ENCODE measurements around the gene AHCYL1.
"Not testable (repeated sequence)": the region's sequence is repeated elsewhere in the genome, so short reads cannot be mapped to it uniquely, and the experiment has no call there.

Gene AHCYL1

DNA sequence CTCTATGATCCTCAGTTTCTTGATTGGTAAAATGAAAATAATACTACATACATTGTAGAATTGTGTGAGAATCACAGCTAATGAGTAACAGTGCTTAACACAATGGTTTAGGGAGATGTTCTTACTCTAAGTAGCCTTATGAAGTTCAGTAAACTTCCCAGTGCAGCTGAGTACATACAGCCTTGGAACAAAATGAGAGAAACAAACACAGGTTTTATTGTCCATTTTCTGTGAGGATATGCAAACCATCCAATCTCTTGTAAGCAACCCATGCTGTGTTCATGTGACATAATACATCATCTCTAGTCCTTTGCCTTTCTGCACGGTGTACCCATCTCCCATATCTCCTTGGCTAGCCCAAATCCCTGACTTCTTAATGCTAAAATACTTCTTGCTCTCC, 35.2 kb downstream of the AHCYL1 start:
- TF ChIP-seq POLR2AphosphoS5 (IDR thresholded peaks at IDR 0.05; ENCODE audit: low read depth) (no peak), SPI1 (IDR thresholded peaks at IDR 0.05; ENCODE audit: borderline replicate concordance, low read depth) (no peak), GABPA (IDR thresholded peaks at IDR 0.05; ENCODE audit: low read depth) (no peak)
- TF ChIP-seq, protein P1, sequence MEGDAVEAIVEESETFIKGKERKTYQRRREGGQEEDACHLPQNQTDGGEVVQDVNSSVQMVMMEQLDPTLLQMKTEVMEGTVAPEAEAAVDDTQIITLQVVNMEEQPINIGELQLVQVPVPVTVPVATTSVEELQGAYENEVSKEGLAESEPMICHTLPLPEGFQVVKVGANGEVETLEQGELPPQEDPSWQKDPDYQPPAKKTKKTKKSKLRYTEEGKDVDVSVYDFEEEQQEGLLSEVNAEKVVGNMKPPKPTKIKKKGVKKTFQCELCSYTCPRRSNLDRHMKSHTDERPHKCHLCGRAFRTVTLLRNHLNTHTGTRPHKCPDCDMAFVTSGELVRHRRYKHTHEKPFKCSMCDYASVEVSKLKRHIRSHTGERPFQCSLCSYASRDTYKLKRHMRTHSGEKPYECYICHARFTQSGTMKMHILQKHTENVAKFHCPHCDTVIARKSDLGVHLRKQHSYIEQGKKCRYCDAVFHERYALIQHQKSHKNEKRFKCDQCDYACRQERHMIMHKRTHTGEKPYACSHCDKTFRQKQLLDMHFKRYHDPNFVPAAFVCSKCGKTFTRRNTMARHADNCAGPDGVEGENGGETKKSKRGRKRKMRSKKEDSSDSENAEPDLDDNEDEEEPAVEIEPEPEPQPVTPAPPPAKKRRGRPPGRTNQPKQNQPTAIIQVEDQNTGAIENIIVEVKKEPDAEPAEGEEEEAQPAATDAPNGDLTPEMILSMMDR (IDR thresholded peaks at IDR 0.05; ENCODE audit: insufficient read depth, low read length) = no peak
- TF ChIP-seq, protein P2, sequence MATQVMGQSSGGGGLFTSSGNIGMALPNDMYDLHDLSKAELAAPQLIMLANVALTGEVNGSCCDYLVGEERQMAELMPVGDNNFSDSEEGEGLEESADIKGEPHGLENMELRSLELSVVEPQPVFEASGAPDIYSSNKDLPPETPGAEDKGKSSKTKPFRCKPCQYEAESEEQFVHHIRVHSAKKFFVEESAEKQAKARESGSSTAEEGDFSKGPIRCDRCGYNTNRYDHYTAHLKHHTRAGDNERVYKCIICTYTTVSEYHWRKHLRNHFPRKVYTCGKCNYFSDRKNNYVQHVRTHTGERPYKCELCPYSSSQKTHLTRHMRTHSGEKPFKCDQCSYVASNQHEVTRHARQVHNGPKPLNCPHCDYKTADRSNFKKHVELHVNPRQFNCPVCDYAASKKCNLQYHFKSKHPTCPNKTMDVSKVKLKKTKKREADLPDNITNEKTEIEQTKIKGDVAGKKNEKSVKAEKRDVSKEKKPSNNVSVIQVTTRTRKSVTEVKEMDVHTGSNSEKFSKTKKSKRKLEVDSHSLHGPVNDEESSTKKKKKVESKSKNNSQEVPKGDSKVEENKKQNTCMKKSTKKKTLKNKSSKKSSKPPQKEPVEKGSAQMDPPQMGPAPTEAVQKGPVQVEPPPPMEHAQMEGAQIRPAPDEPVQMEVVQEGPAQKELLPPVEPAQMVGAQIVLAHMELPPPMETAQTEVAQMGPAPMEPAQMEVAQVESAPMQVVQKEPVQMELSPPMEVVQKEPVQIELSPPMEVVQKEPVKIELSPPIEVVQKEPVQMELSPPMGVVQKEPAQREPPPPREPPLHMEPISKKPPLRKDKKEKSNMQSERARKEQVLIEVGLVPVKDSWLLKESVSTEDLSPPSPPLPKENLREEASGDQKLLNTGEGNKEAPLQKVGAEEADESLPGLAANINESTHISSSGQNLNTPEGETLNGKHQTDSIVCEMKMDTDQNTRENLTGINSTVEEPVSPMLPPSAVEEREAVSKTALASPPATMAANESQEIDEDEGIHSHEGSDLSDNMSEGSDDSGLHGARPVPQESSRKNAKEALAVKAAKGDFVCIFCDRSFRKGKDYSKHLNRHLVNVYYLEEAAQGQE (IDR thresholded peaks at IDR 0.05; ENCODE audit: insufficient replicate concordance, low read depth) = no peak
- Histone ChIP-seq H3K27me3 (ENCODE audit: insufficient read depth, poor library complexity, severe bottlenecking) (no peaks in the 10 kb centered on the region), H3K4me3 (replicated peaks; ENCODE audit: insufficient read depth, low read length) (no peak overlapping the region), H3K27ac (replicated peaks) (no peak overlapping the region)
- no peak for DNase-seq (ENCODE audit: low read depth in 1 of 2, low spot score in 1 of 2)

DNA sequence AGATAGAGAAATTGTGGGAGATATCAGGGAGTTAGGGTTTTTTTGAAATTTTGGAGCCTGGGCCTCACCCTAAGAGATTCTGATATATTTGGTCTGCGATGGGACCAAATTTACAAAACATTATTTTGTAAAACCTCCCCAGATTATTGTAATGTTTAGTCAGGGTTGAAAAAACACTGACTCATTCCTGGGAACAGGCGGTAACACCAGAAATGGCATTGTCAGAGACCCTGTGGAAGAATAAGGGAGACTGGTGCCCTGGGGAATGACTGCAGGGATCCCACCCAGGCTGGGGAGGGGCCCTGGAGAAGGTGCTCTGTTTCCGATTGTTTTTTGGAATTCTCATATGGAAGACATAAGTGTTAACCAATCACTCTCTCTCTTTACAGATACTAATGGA, 36.7 kb downstream of the AHCYL1 start:
- Histone ChIP-seq H3K27ac (replicated peaks) (no peak overlapping the region), H3K4me3 (replicated peaks; ENCODE audit: insufficient read depth, low read length) (no peak overlapping the region), H3K27me3 (ENCODE audit: insufficient read depth, poor library complexity, severe bottlenecking) (no peaks in the 10 kb centered on the region)
- no peak for DNase-seq (ENCODE audit: low read depth in 1 of 2, low spot score in 1 of 2)
- TF ChIP-seq SPI1 (IDR thresholded peaks at IDR 0.05; ENCODE audit: borderline replicate concordance, low read depth) (no peak), GABPA (IDR thresholded peaks at IDR 0.05; ENCODE audit: low read depth) (no peak), POLR2AphosphoS5 (IDR thresholded peaks at IDR 0.05; ENCODE audit: low read depth) (no peak)
- TF ChIP-seq, protein P2 (IDR thresholded peaks at IDR 0.05; ENCODE audit: insufficient replicate concordance, low read depth) = no peak
- TF ChIP-seq, protein P1 (IDR thresholded peaks at IDR 0.05; ENCODE audit: insufficient read depth, low read length) = no peak

DNA sequence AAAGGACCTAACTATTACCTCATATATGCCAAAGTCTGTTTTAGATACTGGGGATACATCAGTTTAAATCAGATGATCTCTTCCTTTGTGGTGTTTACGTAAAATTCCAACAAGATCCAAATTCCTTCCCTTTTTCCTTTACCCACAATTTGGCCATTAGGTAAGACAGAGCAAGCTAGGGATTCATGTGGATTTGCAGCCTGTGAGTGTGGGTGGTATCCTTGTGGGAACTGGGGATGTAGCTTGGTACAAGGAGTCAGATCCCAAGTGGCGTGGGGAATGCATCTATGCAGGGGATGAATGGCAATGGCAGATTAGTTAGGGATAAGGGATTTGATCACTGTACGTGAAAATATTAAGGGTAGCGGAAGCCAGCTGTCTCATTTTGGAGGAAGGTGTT, 40.0 kb downstream of the AHCYL1 start:
- no peak for DNase-seq (ENCODE audit: low read depth in 1 of 2, low spot score in 1 of 2)
- Histone ChIP-seq H3K27ac (replicated peaks) (no peak overlapping the region), H3K4me3 (replicated peaks; ENCODE audit: insufficient read depth, low read length) (no peak overlapping the region), H3K27me3 (ENCODE audit: insufficient read depth, poor library complexity, severe bottlenecking) (no peaks in the 10 kb centered on the region)
- TF ChIP-seq, protein P1 (IDR thresholded peaks at IDR 0.05; ENCODE audit: insufficient read depth, low read length) = no peak
- TF ChIP-seq GABPA (IDR thresholded peaks at IDR 0.05; ENCODE audit: low read depth) (no peak), SPI1 (IDR thresholded peaks at IDR 0.05; ENCODE audit: borderline replicate concordance, low read depth) (no peak), POLR2AphosphoS5 (IDR thresholded peaks at IDR 0.05; ENCODE audit: low read depth) (no peak)
- TF ChIP-seq, protein P2 (IDR thresholded peaks at IDR 0.05; ENCODE audit: insufficient replicate concordance, low read depth) = no peak

DNA sequence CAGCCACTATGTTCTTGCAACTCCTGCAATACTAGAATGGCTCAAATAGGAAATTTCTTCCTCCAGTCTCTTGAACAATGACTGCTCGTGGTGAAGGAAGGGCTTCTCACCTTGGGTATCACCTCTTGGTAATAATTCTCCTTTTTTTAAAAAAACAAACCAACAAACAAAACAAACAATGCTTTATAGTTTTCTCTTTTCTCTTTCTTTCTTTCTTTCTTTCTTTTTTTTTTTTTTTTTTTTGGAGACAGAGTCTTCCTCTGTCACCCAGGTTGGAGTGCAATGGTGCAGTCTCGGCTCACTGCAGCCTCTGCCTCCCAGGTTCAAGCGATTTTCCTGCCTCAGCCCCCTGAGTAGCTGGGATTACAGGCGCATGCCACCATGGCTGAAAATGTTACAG, 46.1 kb downstream of the AHCYL1 start:
- not testable (repeated sequence) for H3K27ac ChIP-seq (replicated peaks); H3K4me3 ChIP-seq (replicated peaks; ENCODE audit: insufficient read depth, low read length); DNase-seq (ENCODE audit: low read depth in 1 of 2, low spot score in 1 of 2)

More for the DNA sequence above, 46.1 kb downstream of the AHCYL1 start:
- H3K27me3 ChIP-seq (ENCODE audit: insufficient read depth, poor library complexity, severe bottlenecking) = not testable (repeated sequence)
